ENCODE measurements around the gene CATSPER1. TPM values are rescaled to one million over a fixed set of nuclear protein-coding genes. Genes with fewer than 3 reads are reported as not detected.

CATSPER1 gene
- total and polyA plus RNA-seq, 2 of the 8 experiments (the other 6 are each of a cell fraction or from before 2014, with no cell fraction given): not detected

- TF ChIP-seq E2F6 (IDR thresholded peaks at IDR 0.05): no peak
- TF ChIP-seq SIX5 (IDR thresholded peaks at IDR 0.05; ENCODE audit: low read depth, low read length): no peak
- TF ChIP-seq BRCA1 (IDR thresholded peaks at IDR 0.05; ENCODE audit: low read depth, low read length): no peak
- TF ChIP-seq ASH2L (IDR thresholded peaks at IDR 0.05; ENCODE audit: low read length): no peak
- TF ChIP-seq PHF8 (conservative IDR thresholded peaks at IDR 0.05; ENCODE audit: low read depth, low read length): no peak
Measured at GRCh38 chr11:66020618-66021357, 5.5 kb downstream of the CATSPER1 start (continued).
